DND-41 (cell line): ENCODE measurements around the gene CCDC150.

Source experiments
- CTCF ChIP-seq: IDR thresholded peaks from 2 replicates; pipeline ENCODE4 v1.5.1; 2012; ENCODE audit warnings: borderline replicate concordance, low read length, moderate library complexity, mild to moderate bottlenecking; ENCODE audit not compliant: poor library complexity, severe bottlenecking; ENCODE audit errors: extremely low read depth
- EZH2 ChIP-seq: IDR thresholded peaks from 3 replicates; pipeline ENCODE4 v1.6.1; 2012; ENCODE audit warnings: borderline replicate concordance, low read depth, mild to moderate bottlenecking, moderate library complexity, low read length, inconsistent platforms; ENCODE audit not compliant: severe bottlenecking

- peak; percentile 50 for TF ChIP-seq CTCF
- peak; percentile 84 for TF ChIP-seq EZH2
Observed at GRCh38 chr2:196592911-196593881, 46.3 kb upstream of the CCDC150 start, which contains the start of gene HECW2.
